Transverse colon (tissue), 4 donors: Measurements from ENCODE around the gene GON7. TPM values are rescaled to one million over a fixed set of nuclear protein-coding genes. Genes with fewer than 3 reads are reported as not detected.
"Not testable (repeated sequence)": the region's sequence is repeated elsewhere in the genome, so short reads cannot be mapped to it uniquely, and the experiment has no call there.

ENCODE experiments used
- DNase-seq: peaks from one replicate; pipeline ENCODE4 v3.0.0-alpha.2; 2019
- H3K27ac ChIP-seq, 4 donors: fragments of 200-600 bp; sonication (generic); 2 replicates each; pipeline ENCODE4 v1.5.1; 2016 to 2018; ENCODE audit warnings: inconsistent platforms in 4 of 4
- H3K27me3 ChIP-seq: fragments of 200-600 bp; sonication (generic); 2 replicates; pipeline ENCODE4 v1.5.1; 2017; ENCODE audit warnings: inconsistent platforms
- H3K36me3 ChIP-seq, 4 donors: fragments of 200-600 bp; sonication (generic); 2 replicates each; pipeline ENCODE4 v1.5.1; 2017 to 2019; ENCODE audit warnings: inconsistent platforms in 4 of 4
- H3K4me1 ChIP-seq, 4 donors: fragments of 200-600 bp; sonication (generic); 2 replicates each; pipeline ENCODE4 v1.5.1; 2017 to 2020; ENCODE audit warnings: inconsistent platforms in 4 of 4
- H3K4me3 ChIP-seq, 4 donors: fragments of 200-600 bp; sonication (generic); 1 replicate in 1 of 4; 2 replicates in 3 of 4; pipeline versions ENCODE4 v1.5.1 to v1.6.1; 2017 to 2019; ENCODE audit warnings: inconsistent platforms in 4 of 4
- H3K9me3 ChIP-seq, 2 donors: fragments of 200-600 bp; sonication (generic); 2 replicates each; pipeline ENCODE4 v1.5.1; 2017 to 2019; ENCODE audit warnings: inconsistent platforms in 2 of 2
- CTCF ChIP-seq, 5 experiments: fragments of 200-600 bp in 3 of 5; fragments of 450-650 bp in 2 of 5; sonication (generic) in 3 of 5; IDR thresholded peaks; 1 replicate in 2 of 5; 2 replicates in 3 of 5; pipeline ENCODE4 v1.5.1; 2016 to 2017; ENCODE audit warnings: antibody characterized with exemption in 5 of 5, inconsistent platforms in 3 of 5, mild to moderate bottlenecking in 2 of 5, moderate library complexity in 1 of 5
- EP300 ChIP-seq: sonication (generic); formaldehyde crosslinking; IDR thresholded peaks from one replicate; pipeline ENCODE4 v1.6.1; 2017; ENCODE audit warnings: antibody characterized with exemption, low read depth
- POLR2A ChIP-seq: fragments of 450-650 bp; IDR thresholded peaks from one replicate; pipeline ENCODE4 v1.6.1; 2016; ENCODE audit warnings: antibody characterized with exemption, mild to moderate bottlenecking, moderate library complexity
- POLR2AphosphoS5 ChIP-seq, 3 donors: sonication (generic); formaldehyde crosslinking; IDR thresholded peaks; one replicate each; pipeline ENCODE4 v1.6.1; 2016; ENCODE audit warnings: antibody characterized with exemption in 3 of 3
- WGBS, 2 donors: methylation state at CpG; one replicate each; pipeline ENCODE4 v1.1.5; 2018; ENCODE audit warnings: low coverage in 1 of 2; 5-methylcytosine and 5-hydroxymethylcytosine counted together
- in situ Hi-C, 4 donors: fragments of 200-750 bp; cut with MboI; loops; one replicate each; pipeline versions ENCODE4 v1.15.0 to v1.15.1; 2017; ENCODE audit warnings: low sequenced_read_pairs in 3 of 4, low pct_ligation_motif_present in 1 of 4, low pct_unique_long_range_greater_than_20kb in 1 of 4
- intact Hi-C: fragments of 100-400 bp; cut with DNase I; formaldehyde crosslinking; loops from one replicate; pipeline ENCODE4 v1.15.1; 2023; ENCODE audit warnings: low total_unique reads
- total RNA-seq, 4 donors: library from RNA; depleted of rRNA; stranded (reverse); fragments of >200 nt; gene quantifications; one replicate each; pipeline ENCODE4 v1.1.0, GENCODE V29; 2016

Gene GON7
- total RNA-seq, 4 donors from 2014 or later, result 4.5 to 29.4 (median 13.6) TPM

GRCh38 chr14:93245764-93246420 is 39.0 kb upstream of the GON7 start:
- H3K4me1 ChIP-seq, result no peaks in the 10 kb centered on the region
- intact Hi-C loops, result no loop called here
- in situ Hi-C loops, result loop anchor here in 1 of 4 donors (25.0 kb wide), 1 partner anchor 291 kb away; no protein-coding TSS in a partner anchor
- H3K9me3 ChIP-seq, result no peaks in the 10 kb centered on the region
- H3K27me3 ChIP-seq, result no peaks in the 10 kb centered on the region
- H3K36me3 ChIP-seq, result peaks cover 0 to 56% (median 25%) of the 10 kb centered on the region in 4 donors
- TF ChIP-seq CTCF (IDR thresholded peaks at IDR 0.05) (no peak), POLR2A (no peak), POLR2AphosphoS5 (IDR thresholded peaks at IDR 0.05) (no peak), EP300 (no peak)
- DNase-seq, result no peak
- no peak overlapping the region for H3K4me3 ChIP-seq
- H3K27ac ChIP-seq, result no peak overlapping the region
- 74 to 85% methylated on average over 5 to 10 of the region's 10 CpGs for WGBS, 2 donors

GRCh38 chr14:93240678-93241000 is 33.8 kb upstream of the GON7 start:
- intact Hi-C loops, result no loop called here
- H3K9me3 ChIP-seq, result no peaks in the 10 kb centered on the region
- no peak for TF ChIP-seq POLR2AphosphoS5 (IDR thresholded peaks at IDR 0.05)
- no peaks in the 10 kb centered on the region for H3K4me1 ChIP-seq
- no peak for DNase-seq
- in situ Hi-C loops, result loop anchor here in 1 of 4 donors (25.0 kb wide), 1 partner anchor 297 kb away; no protein-coding TSS in a partner anchor
- H3K36me3 ChIP-seq, result peaks cover 0 to 44% (median 18%) of the 10 kb centered on the region in 4 donors
- H3K27ac ChIP-seq, result no peak overlapping the region
- no peaks in the 10 kb centered on the region for H3K27me3 ChIP-seq
- WGBS, 2 donors, result 80 to 81% methylated on average over 3 of the region's 3 CpGs
- no peak overlapping the region for H3K4me3 ChIP-seq

- intact Hi-C loops, result no loop called here
- DNase-seq, result no peak
- H3K4me1 ChIP-seq, result no peaks in the 10 kb centered on the region
- no peak overlapping the region for H3K4me3 ChIP-seq
- in situ Hi-C loops, result loop anchor here in 1 of 4 donors (25.0 kb wide), 1 partner anchor 297 kb away; no protein-coding TSS in a partner anchor
- TF ChIP-seq POLR2A, result no peak
- no peak for TF ChIP-seq POLR2AphosphoS5 (IDR thresholded peaks at IDR 0.05)
- no peak for TF ChIP-seq EP300
- no peak for TF ChIP-seq CTCF (IDR thresholded peaks at IDR 0.05)
- H3K27me3 ChIP-seq, result no peaks in the 10 kb centered on the region
- peaks cover 0 to 39% (median 15%) of the 10 kb centered on the region in 4 donors for H3K36me3 ChIP-seq
- no peak overlapping the region for H3K27ac ChIP-seq
- no peaks in the 10 kb centered on the region for H3K9me3 ChIP-seq
- WGBS, 2 donors, result 80 to 90% methylated on average over 9 to 25 of the region's 25 CpGs
Measured at GRCh38 chr14:93239869-93240677, 33.2 kb upstream of the GON7 start.

GRCh38 chr14:93234798-93235197 is 27.9 kb upstream of the GON7 start:
- in situ Hi-C loops (loop anchor here in 1 of 4 donors (25.0 kb wide), 1 partner anchor 303 kb away; no protein-coding TSS in a partner anchor), intact Hi-C loops (no loop called here)
- peaks cover 0 to 9% (median 6%) of the 10 kb centered on the region in 4 donors for H3K4me1 ChIP-seq

GRCh38 chr14:93233078-93233477 is 26.2 kb upstream of the GON7 start:
- H3K27ac ChIP-seq, H3K27me3 ChIP-seq, H3K36me3 ChIP-seq, H3K9me3 ChIP-seq, H3K4me1 ChIP-seq, DNase-seq, intact Hi-C loops, H3K4me3 ChIP-seq: not testable (repeated sequence)
- 92% methylated on average over 5 of the region's 5 CpGs; no CpG with 5 or more reads in 1 of the 2 donors for WGBS, 2 donors
- in situ Hi-C loops, result loop anchor here in 1 of 4 donors (25.0 kb wide), 1 partner anchor 304 kb away; no protein-coding TSS in a partner anchor

More at GRCh38 chr14:93234798-93235197, 27.9 kb upstream of the GON7 start:
- no peak for DNase-seq
- Histone ChIP-seq H3K27ac (no peak overlapping the region), H3K9me3 (no peaks in the 10 kb centered on the region), H3K27me3 (no peaks in the 10 kb centered on the region), H3K4me3 (no peak overlapping the region), H3K36me3 (peaks cover 0 to under 1% (median 0%) of the 10 kb centered on the region in 4 donors)
- TF ChIP-seq POLR2AphosphoS5 (IDR thresholded peaks at IDR 0.05) (no peak), EP300 (no peak), POLR2A (no peak), CTCF (IDR thresholded peaks at IDR 0.05) (no peak)
- 65 to 66% methylated on average over 9 to 10 of the region's 10 CpGs for WGBS, 2 donors
